Stomach (tissue), 9 donors: Measurements from ENCODE around the gene PRDM2. TPM values are rescaled to one million over a fixed set of nuclear protein-coding genes. Genes with fewer than 3 reads are reported as not detected.

Experiments
- DNase-seq, 2 donors: peaks; one replicate each; pipeline versions ENCODE4 v3.0.0 to v3.0.0-alpha.2; 2013 to 2019
- H3K27ac ChIP-seq, 5 donors: fragments of 200-600 bp in 4 of 5; sonication (generic) in 4 of 5; one replicate each; pipeline ENCODE4 v1.5.1; 2013 to 2019; ENCODE audit warnings: mild to moderate bottlenecking in 1 of 5, moderate library complexity in 1 of 5
- H3K27me3 ChIP-seq, 3 donors: fragments of 200-600 bp; sonication (generic); one replicate each; pipeline ENCODE4 v1.5.1; 2017 to 2019; ENCODE audit warnings: mixed run types in 1 of 3
- H3K36me3 ChIP-seq, 4 donors: fragments of 200-600 bp; sonication (generic); 1 replicate in 3 of 4; 2 replicates in 1 of 4; pipeline ENCODE4 v1.5.1; 2016 to 2019
- H3K4me1 ChIP-seq, 4 donors: fragments of 200-600 bp; sonication (generic); one replicate each; pipeline ENCODE4 v1.5.1; 2016 to 2019
- H3K4me3 ChIP-seq, 4 donors: fragments of 200-600 bp; sonication (generic) in 3 of 4; one replicate each; pipeline ENCODE4 v1.5.1; 2016 to 2019; ENCODE audit warnings: mild to moderate bottlenecking in 1 of 4
- H3K9me3 ChIP-seq, 4 donors: fragments of 200-600 bp; sonication (generic); one replicate each; pipeline ENCODE4 v1.5.1; 2016 to 2019
- CTCF ChIP-seq, 7 experiments: fragments of 450-650 bp in 4 of 7; fragments of 200-600 bp in 3 of 7; sonication (generic) in 3 of 7; IDR thresholded peaks; one replicate each; pipeline ENCODE4 v1.5.1; 2016 to 2019; ENCODE audit warnings: antibody characterized with exemption in 7 of 7, control low read depth in 2 of 7, mild to moderate bottlenecking in 1 of 7
- EP300 ChIP-seq: sonication (generic); formaldehyde crosslinking; IDR thresholded peaks from one replicate; pipeline ENCODE4 v1.6.1; 2017; ENCODE audit warnings: antibody characterized with exemption
- POLR2A ChIP-seq, 4 donors: fragments of 450-650 bp; IDR thresholded peaks; one replicate each; pipeline ENCODE4 v1.6.1; 2016; ENCODE audit warnings: antibody characterized with exemption in 4 of 4, control low read depth in 2 of 4, mild to moderate bottlenecking in 1 of 4, moderate library complexity in 1 of 4
- POLR2AphosphoS5 ChIP-seq, 3 donors: sonication (generic); formaldehyde crosslinking; IDR thresholded peaks; one replicate each; pipeline ENCODE4 v1.6.1; 2016; ENCODE audit warnings: antibody characterized with exemption in 3 of 3
- WGBS, 5 donors: extraction: QIAGEN DNeasy Blood & Tissue Kit in 3 of 5; methylation state at CpG; one replicate each; pipeline versions ENCODE4 v1.1.5 to v1.1.7; 2013 to 2018; 5-methylcytosine and 5-hydroxymethylcytosine counted together
- intact Hi-C: fragments of 100-400 bp; cut with DNase I; formaldehyde crosslinking; loops from one replicate; pipeline ENCODE4 v1.15.1; 2023; ENCODE audit warnings: low total_unique reads
- polyA plus RNA-seq, 3 donors: library from polyadenylated mRNA; stranded (reverse); fragments of 200-250 nt; gene quantifications; one replicate each; pipeline ENCODE4 v1.2.3, GENCODE V29; 2013
- total RNA-seq, 5 donors: library from RNA; depleted of rRNA; stranded (reverse); fragments of >200 nt; gene quantifications; one replicate each; pipeline versions ENCODE4 v1.1.0 to v1.2.3, GENCODE V29; 2014 to 2016
- donor health status: healthy with polysubstance abuse.
- donor health status: Bipolar disorder and iron deficiency.
- donor health status: healthy.

PRDM2 gene
- total and polyA plus RNA-seq, 8 donors: 10.1 to 77.7 (median 24.8) TPM

GRCh38 chr1:13757693-13758092 lies 57.7 kb downstream of the PRDM2 start:
- Histone ChIP-seq H3K4me1 (peaks cover 38 to 100% (median 78%) of the 10 kb centered on the region in 4 donors), H3K9me3 (no peaks in the 10 kb centered on the region), H3K36me3 (peaks cover 0 to 6% (median 0%) of the 10 kb centered on the region in 4 donors), H3K27me3 (no peaks in the 10 kb centered on the region), H3K27ac (peak overlapping the region in 2 of 5 donors; percentile 36 to 70), H3K4me3 (no peak overlapping the region)
- DNase-seq: no peak
- intact Hi-C loops: no loop called here
- no peak for TF ChIP-seq POLR2A (IDR thresholded peaks at IDR 0.05)
- no peak for TF ChIP-seq CTCF (IDR thresholded peaks at IDR 0.05)
- no peak for TF ChIP-seq POLR2AphosphoS5 (IDR thresholded peaks at IDR 0.05)
- no peak for TF ChIP-seq EP300
- 55 to 79% (median 66%) methylated on average over 2 of the region's 2 CpGs for WGBS, 5 donors

GRCh38 chr1:13759072-13759471 lies 59.1 kb downstream of the PRDM2 start:
- TF ChIP-seq POLR2AphosphoS5 (IDR thresholded peaks at IDR 0.05) (peak in 1 of 3 donors; percentile 41), CTCF (IDR thresholded peaks at IDR 0.05) (no peak)
- Histone ChIP-seq H3K4me1 (peaks cover 44 to 100% (median 73%) of the 10 kb centered on the region in 4 donors), H3K27ac (peak overlapping the region in 4 of 5 donors; percentile 41 to 70 (median 50)), H3K4me3 (no peak overlapping the region), H3K36me3 (peaks cover 0 to 6% (median 0%) of the 10 kb centered on the region in 4 donors), H3K9me3 (no peaks in the 10 kb centered on the region), H3K27me3 (no peaks in the 10 kb centered on the region)
- peak in 1 of 2 donors; percentile 93 for DNase-seq
- intact Hi-C loops: no loop called here
- WGBS, 5 donors: 21 to 50% (median 41%) methylated on average over 4 of the region's 4 CpGs

GRCh38 chr1:13760340-13760739 lies 60.4 kb downstream of the PRDM2 start:
- Histone ChIP-seq H3K36me3 (no peaks in the 10 kb centered on the region), H3K27me3 (no peaks in the 10 kb centered on the region), H3K9me3 (no peaks in the 10 kb centered on the region), H3K27ac (no peak overlapping the region), H3K4me1 (peaks cover 47 to 100% (median 72%) of the 10 kb centered on the region in 4 donors), H3K4me3 (no peak overlapping the region)
- TF ChIP-seq POLR2A (IDR thresholded peaks at IDR 0.05) (no peak), EP300 (no peak), POLR2AphosphoS5 (IDR thresholded peaks at IDR 0.05) (no peak), CTCF (IDR thresholded peaks at IDR 0.05) (no peak)
- intact Hi-C loops: no loop called here
- DNase-seq: no peak
- 91 to 94% (median 92%) methylated on average over 2 of the region's 2 CpGs for WGBS, 5 donors

- TF ChIP-seq POLR2AphosphoS5 (IDR thresholded peaks at IDR 0.05) (no peak), EP300 (no peak)
- H3K36me3 ChIP-seq: no peaks in the 10 kb centered on the region
- H3K9me3 ChIP-seq: no peaks in the 10 kb centered on the region
- H3K4me1 ChIP-seq: peaks cover 47 to 98% (median 74%) of the 10 kb centered on the region in 4 donors
- H3K27ac ChIP-seq: no peak overlapping the region
- 42 to 60% (median 55%) methylated on average over 5 of the region's 5 CpGs for WGBS, 5 donors
- intact Hi-C loops: no loop called here
- H3K27me3 ChIP-seq: no peaks in the 10 kb centered on the region
- H3K4me3 ChIP-seq: no peak overlapping the region
- peak in 1 of 2 donors; percentile 37 for DNase-seq
Measured at GRCh38 chr1:13760921-13761320, 60.9 kb downstream of the PRDM2 start.

GRCh38 chr1:13761883-13762282 lies 61.9 kb downstream of the PRDM2 start:
- Histone ChIP-seq H3K4me1 (peaks cover 39 to 98% (median 71%) of the 10 kb centered on the region in 4 donors), H3K9me3 (no peaks in the 10 kb centered on the region), H3K27ac (no peak overlapping the region), H3K27me3 (no peaks in the 10 kb centered on the region), H3K4me3 (no peak overlapping the region), H3K36me3 (no peaks in the 10 kb centered on the region)
- no peak for DNase-seq
- no peak for TF ChIP-seq POLR2AphosphoS5 (IDR thresholded peaks at IDR 0.05)
- TF ChIP-seq CTCF (IDR thresholded peaks at IDR 0.05): no peak
- no peak for TF ChIP-seq EP300
- no peak for TF ChIP-seq POLR2A (IDR thresholded peaks at IDR 0.05)
- 85 to 88% (median 87%) methylated on average over 9 of the region's 9 CpGs for WGBS, 5 donors
- intact Hi-C loops: no loop called here
